Esophagus (tissue), 2 donors: ENCODE results near the gene RXFP2. TPM values are rescaled to one million over a fixed set of nuclear protein-coding genes. Genes with fewer than 3 reads are reported as not detected.

Source experiments
- H3K27ac ChIP-seq, 2 donors: one replicate each; pipeline ENCODE4 v1.5.1; 2013; ENCODE audit warnings: low read depth in 2 of 2, mild to moderate bottlenecking in 2 of 2, inconsistent platforms in 1 of 2, low read length in 1 of 2, moderate library complexity in 1 of 2
- H3K27me3 ChIP-seq, 2 donors: one replicate each; pipeline ENCODE4 v1.6.1; 2013; ENCODE audit warnings: low read length in 2 of 2, control low read depth in 1 of 2, mild to moderate bottlenecking in 1 of 2; ENCODE audit not compliant: insufficient read depth in 2 of 2, control insufficient read depth in 1 of 2
- H3K36me3 ChIP-seq, 2 donors: one replicate each; pipeline ENCODE4 v1.6.1; 2013; ENCODE audit warnings: low read length in 1 of 2; ENCODE audit not compliant: control insufficient read depth in 2 of 2, insufficient read depth in 2 of 2
- H3K4me1 ChIP-seq, 2 donors: one replicate each; pipeline ENCODE4 v1.6.1; 2013; ENCODE audit warnings: low read length in 1 of 2; ENCODE audit not compliant: control insufficient read depth in 2 of 2, insufficient read depth in 2 of 2
- H3K4me3 ChIP-seq, 2 donors: one replicate each; pipeline ENCODE4 v1.5.1; 2013; ENCODE audit warnings: low read length in 2 of 2, mild to moderate bottlenecking in 2 of 2, low read depth in 1 of 2, moderate library complexity in 1 of 2
- H3K9me3 ChIP-seq, 2 donors: one replicate each; pipeline ENCODE4 v1.6.1; 2013; ENCODE audit warnings: mild to moderate bottlenecking in 2 of 2, low read depth in 1 of 2, low read length in 1 of 2, moderate library complexity in 1 of 2; ENCODE audit not compliant: control insufficient read depth in 2 of 2, insufficient read depth in 1 of 2
- WGBS, 2 donors: extraction: QIAGEN DNeasy Blood & Tissue Kit; methylation state at CpG; one replicate each; pipeline ENCODE4 v1.1.7; 2013; 5-methylcytosine and 5-hydroxymethylcytosine counted together
- polyA plus RNA-seq, 2 donors: library from polyadenylated mRNA; stranded (reverse); fragments of 200-250 nt; gene quantifications; one replicate each; pipeline ENCODE4 v1.2.3, GENCODE V29; 2013
- donor health status: healthy with polysubstance abuse.
- donor health status: Bipolar disorder and iron deficiency.

The RXFP2 gene
- polyA plus RNA-seq, 2 donors: not detected

- Histone ChIP-seq H3K4me3 (no peak overlapping the region), H3K27me3 (no peaks in the 10 kb centered on the region), H3K36me3 (no peaks in the 10 kb centered on the region), H3K4me1 (no peaks in the 10 kb centered on the region), H3K27ac (no peak overlapping the region), H3K9me3 (no peaks in the 10 kb centered on the region)
- 70 to 74% methylated on average over 6 of the region's 6 CpGs for WGBS, 2 donors
Observed at GRCh38 chr13:31843044-31843443, 103.7 kb downstream of the RXFP2 start.

GRCh38 chr13:31846182-31846938, 107.0 kb downstream of the RXFP2 start:
- H3K36me3 ChIP-seq: no peaks in the 10 kb centered on the region
- 0 to 1% methylated on average over 65 to 74 of the region's 74 CpGs for WGBS, 2 donors
- peak overlapping the region; percentile 60 to 66 for H3K4me3 ChIP-seq
- H3K27ac ChIP-seq: peak overlapping the region; percentile 37 to 54
- no peaks in the 10 kb centered on the region for H3K27me3 ChIP-seq
- no peaks in the 10 kb centered on the region for H3K9me3 ChIP-seq
- H3K4me1 ChIP-seq: no peaks in the 10 kb centered on the region

- Histone ChIP-seq H3K4me1 (no peaks in the 10 kb centered on the region), H3K27me3 (no peaks in the 10 kb centered on the region), H3K4me3 (peak overlapping the region; percentile 60 to 66), H3K9me3 (no peaks in the 10 kb centered on the region), H3K36me3 (no peaks in the 10 kb centered on the region), H3K27ac (peak overlapping the region in 1 of 2 donors; percentile 54)
- 6 to 7% methylated on average over 29 to 34 of the region's 34 CpGs for WGBS, 2 donors
Observed at GRCh38 chr13:31846961-31847752, 107.8 kb downstream of the RXFP2 start.

DNA sequence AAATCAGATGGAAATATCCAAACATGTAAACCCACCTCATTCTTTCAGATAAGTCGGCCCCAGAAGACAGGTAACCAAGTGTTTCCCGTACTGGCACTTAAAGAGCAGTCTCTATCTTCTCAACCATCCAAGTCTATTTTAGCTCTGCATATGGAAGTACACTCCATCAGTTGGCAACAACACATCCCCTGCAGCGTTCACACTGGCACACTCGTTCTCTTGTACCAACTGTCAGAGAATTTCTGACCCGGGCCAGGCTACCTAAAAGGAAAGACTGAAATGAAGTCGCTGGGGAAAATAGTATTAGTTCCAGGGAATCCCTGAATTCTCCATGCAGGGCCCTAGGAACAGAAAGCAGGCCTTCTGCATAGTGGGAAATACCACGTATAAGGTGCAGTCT, 109.3 kb downstream of the RXFP2 start:
- Histone ChIP-seq H3K9me3 (no peaks in the 10 kb centered on the region), H3K27me3 (no peaks in the 10 kb centered on the region), H3K27ac (no peak overlapping the region), H3K4me3 (no peak overlapping the region), H3K36me3 (no peaks in the 10 kb centered on the region), H3K4me1 (no peaks in the 10 kb centered on the region)
- WGBS, 2 donors: 79 to 81% methylated on average over 7 of the region's 7 CpGs

GRCh38 chr13:31849206-31849605, 109.9 kb downstream of the RXFP2 start:
- Histone ChIP-seq H3K27ac (no peak overlapping the region), H3K27me3 (no peaks in the 10 kb centered on the region), H3K4me3 (no peak overlapping the region), H3K9me3 (no peaks in the 10 kb centered on the region), H3K4me1 (no peaks in the 10 kb centered on the region), H3K36me3 (no peaks in the 10 kb centered on the region)
- 70 to 75% methylated on average over 4 of the region's 4 CpGs for WGBS, 2 donors

GRCh38 chr13:31850041-31850555, 110.8 kb downstream of the RXFP2 start:
- Histone ChIP-seq H3K4me1 (no peaks in the 10 kb centered on the region), H3K27ac (no peak overlapping the region), H3K4me3 (no peak overlapping the region), H3K9me3 (no peaks in the 10 kb centered on the region), H3K36me3 (no peaks in the 10 kb centered on the region), H3K27me3 (no peaks in the 10 kb centered on the region)
- 44 to 46% methylated on average over 5 of the region's 5 CpGs for WGBS, 2 donors

GRCh38 chr13:31851216-31851615, 111.9 kb downstream of the RXFP2 start:
- H3K9me3 ChIP-seq: no peaks in the 10 kb centered on the region
- no peak overlapping the region for H3K4me3 ChIP-seq
- no peaks in the 10 kb centered on the region for H3K27me3 ChIP-seq
- no peaks in the 10 kb centered on the region for H3K4me1 ChIP-seq
- H3K36me3 ChIP-seq: no peaks in the 10 kb centered on the region
- no peak overlapping the region for H3K27ac ChIP-seq
- WGBS, 2 donors: 94 to 96% methylated on average over 6 of the region's 6 CpGs
